Prostate gland (tissue), 2 donors: ENCODE measurements around the gene PCDH9. TPM values are rescaled to one million over a fixed set of nuclear protein-coding genes. Genes with fewer than 3 reads are reported as not detected.

Experiments used
- DNase-seq: peaks from one replicate; pipeline ENCODE4 v3.0.0-alpha.2; 2019; ENCODE audit warnings: low spot score
- H3K27ac ChIP-seq, 2 donors: fragments of 200-600 bp; sonication (generic); 2 replicates each; pipeline ENCODE4 v1.5.1; 2017 to 2019
- H3K27me3 ChIP-seq: fragments of 200-600 bp; sonication (generic); replicated peaks from 2 replicates; pipeline ENCODE4 v1.5.1; 2019; ENCODE audit not compliant: insufficient read depth
- H3K36me3 ChIP-seq, 2 donors: fragments of 200-600 bp; sonication (generic); 1 replicate in 1 of 2; 2 replicates in 1 of 2; pipeline versions ENCODE4 v1.5.1 to v1.8.1; 2017 to 2019
- H3K4me1 ChIP-seq: fragments of 200-600 bp; sonication (generic); replicated peaks from 2 replicates; pipeline ENCODE4 v1.5.1; 2019
- H3K4me3 ChIP-seq, 2 donors: fragments of 200-600 bp; sonication (generic); 2 replicates each; pipeline ENCODE4 v1.5.1; 2017 to 2019
- H3K9me3 ChIP-seq: fragments of 200-600 bp; sonication (generic); 2 replicates; pipeline ENCODE4 v1.5.1; 2017
- CTCF ChIP-seq, 4 experiments: fragments of 200-600 bp in 2 of 4; fragments of 450-650 bp in 2 of 4; sonication (generic) in 2 of 4; IDR thresholded peaks; 1 replicate in 3 of 4; 2 replicates in 1 of 4; pipeline ENCODE4 v1.5.1; 2016 to 2019; ENCODE audit warnings: antibody characterized with exemption in 4 of 4, mild to moderate bottlenecking in 2 of 4, moderate library complexity in 2 of 4
- POLR2A ChIP-seq: fragments of 450-650 bp; IDR thresholded peaks from one replicate; pipeline ENCODE4 v1.6.1; 2016; ENCODE audit warnings: antibody characterized with exemption, mild to moderate bottlenecking
- POLR2AphosphoS5 ChIP-seq: sonication (generic); formaldehyde crosslinking; IDR thresholded peaks from one replicate; pipeline ENCODE4 v1.6.1; 2017; ENCODE audit warnings: antibody characterized with exemption
- WGBS: methylation state at CpG from one replicate; pipeline ENCODE4 v1.1.5; 2018; 5-methylcytosine and 5-hydroxymethylcytosine counted together
- intact Hi-C: fragments of 100-400 bp; cut with DNase I; formaldehyde crosslinking; loops from one replicate; pipeline ENCODE4 v1.14.2; 2022
- total RNA-seq, 2 donors: library from RNA; depleted of rRNA; stranded (reverse); fragments of >200 nt; gene quantifications; one replicate each; pipeline ENCODE4 v1.1.0, GENCODE V29; 2016

Gene PCDH9
- total RNA-seq, 2 donors from 2014 or later = 1.8 to 5.5 TPM

GRCh38 chr13:66443926-66444325 lies 786.2 kb downstream of the PCDH9 start:
- WGBS = 68% methylated on average over 1 of the region's 1 CpG

DNA sequence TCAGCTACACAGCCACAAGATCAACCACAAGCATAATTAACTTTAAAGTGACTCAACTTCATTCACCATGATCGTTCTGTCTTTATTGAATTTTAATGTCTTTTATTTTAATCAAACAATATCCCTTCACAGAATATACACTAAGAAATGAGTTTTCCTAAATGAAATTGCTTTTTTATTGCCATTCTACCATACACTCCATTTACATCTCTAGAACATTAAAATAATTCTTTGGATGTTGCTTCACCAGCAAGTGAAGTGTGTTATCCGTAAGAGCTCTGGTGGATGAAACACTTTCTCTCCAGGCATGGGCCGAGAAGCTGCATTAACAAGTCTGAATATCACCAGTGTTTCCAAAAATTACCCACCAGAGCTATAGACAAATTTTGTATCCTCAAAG lies 789.2 kb downstream of the PCDH9 start:
- TF ChIP-seq CTCF (IDR thresholded peaks at IDR 0.05) (no peak), POLR2AphosphoS5 (no peak), POLR2A (no peak)
- Histone ChIP-seq H3K27me3 (no peaks in the 10 kb centered on the region), H3K4me3 (no peak overlapping the region), H3K9me3 (no peaks in the 10 kb centered on the region), H3K4me1 (no peaks in the 10 kb centered on the region), H3K27ac (no peak overlapping the region), H3K36me3 (no peaks in the 10 kb centered on the region)
- WGBS = 88% methylated on average over 3 of the region's 3 CpGs
- intact Hi-C loops = no loop called here
- DNase-seq = no peak

More at GRCh38 chr13:66443926-66444325, 786.2 kb downstream of the PCDH9 start:
- H3K36me3 ChIP-seq = no peaks in the 10 kb centered on the region
- H3K4me1 ChIP-seq = no peaks in the 10 kb centered on the region
- no peak for DNase-seq
- TF ChIP-seq POLR2A = no peak
- TF ChIP-seq POLR2AphosphoS5 = no peak
- H3K27me3 ChIP-seq = no peaks in the 10 kb centered on the region
- H3K4me3 ChIP-seq = no peak overlapping the region
- H3K9me3 ChIP-seq = no peaks in the 10 kb centered on the region
- intact Hi-C loops = no loop called here
- H3K27ac ChIP-seq = no peak overlapping the region

- Histone ChIP-seq H3K9me3 (no peaks in the 10 kb centered on the region), H3K36me3 (no peaks in the 10 kb centered on the region), H3K27me3 (no peaks in the 10 kb centered on the region), H3K4me3 (no peak overlapping the region), H3K4me1 (no peaks in the 10 kb centered on the region), H3K27ac (no peak overlapping the region)
- TF ChIP-seq POLR2A = no peak
- no peak for TF ChIP-seq CTCF (IDR thresholded peaks at IDR 0.05)
- no peak for TF ChIP-seq POLR2AphosphoS5
- no peak for DNase-seq
- intact Hi-C loops = no loop called here
Measured at GRCh38 chr13:66430728-66431127, 799.4 kb downstream of the PCDH9 start.

- H3K4me1 ChIP-seq = no peaks in the 10 kb centered on the region
- no peak overlapping the region for H3K27ac ChIP-seq
- no peak for TF ChIP-seq POLR2AphosphoS5
- no peak overlapping the region for H3K4me3 ChIP-seq
- no peaks in the 10 kb centered on the region for H3K27me3 ChIP-seq
- DNase-seq = no peak
- H3K36me3 ChIP-seq = no peaks in the 10 kb centered on the region
- no peaks in the 10 kb centered on the region for H3K9me3 ChIP-seq
- intact Hi-C loops = no loop called here
Measured at GRCh38 chr13:66430269-66430668, 799.9 kb downstream of the PCDH9 start.

GRCh38 chr13:66429156-66429555 lies 801.0 kb downstream of the PCDH9 start:
- H3K4me3 ChIP-seq = no peak overlapping the region
- H3K36me3 ChIP-seq = no peaks in the 10 kb centered on the region
- H3K4me1 ChIP-seq = no peaks in the 10 kb centered on the region
- DNase-seq = no peak
- H3K27me3 ChIP-seq = no peaks in the 10 kb centered on the region
- TF ChIP-seq POLR2AphosphoS5 = no peak
- TF ChIP-seq POLR2A = no peak
- no peak for TF ChIP-seq CTCF (IDR thresholded peaks at IDR 0.05)
- H3K27ac ChIP-seq = no peak overlapping the region
- intact Hi-C loops = no loop called here
- H3K9me3 ChIP-seq = no peaks in the 10 kb centered on the region

DNA sequence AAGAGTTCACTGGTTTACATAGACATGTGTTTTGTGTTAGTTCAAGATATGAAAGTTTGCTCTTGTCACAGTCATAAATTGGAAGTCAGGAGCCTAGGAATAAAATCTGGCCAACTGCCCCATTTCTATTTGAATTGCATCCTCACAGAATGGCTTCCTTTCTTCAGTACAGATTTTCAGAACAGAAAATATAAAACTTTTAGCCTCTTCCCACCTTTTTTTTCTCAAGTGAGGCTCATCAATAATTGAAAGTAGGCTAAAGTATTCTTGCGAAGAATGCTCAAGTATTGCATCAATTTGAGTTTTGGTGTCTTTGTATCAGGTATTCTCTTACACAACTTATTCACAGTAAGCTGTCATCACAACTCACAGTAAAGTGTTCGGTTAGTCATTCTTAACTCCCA lies 802.7 kb downstream of the PCDH9 start:
- no peak overlapping the region for H3K27ac ChIP-seq
- H3K4me3 ChIP-seq = no peak overlapping the region
- intact Hi-C loops = no loop called here
- no peaks in the 10 kb centered on the region for H3K36me3 ChIP-seq
- 88% methylated on average over 2 of the region's 2 CpGs for WGBS
- DNase-seq = no peak
- no peak for TF ChIP-seq POLR2A
- TF ChIP-seq POLR2AphosphoS5 = no peak
- no peak for TF ChIP-seq CTCF (IDR thresholded peaks at IDR 0.05)
- H3K9me3 ChIP-seq = no peaks in the 10 kb centered on the region
- no peaks in the 10 kb centered on the region for H3K27me3 ChIP-seq
- no peaks in the 10 kb centered on the region for H3K4me1 ChIP-seq
